ENCODE results near the gene SLC5A12. TPM values are rescaled to one million over a fixed set of nuclear protein-coding genes. Genes with fewer than 3 reads are reported as not detected.

The SLC5A12 gene
- total RNA-seq, 1 experiment from 2014 or later, result 0.82 TPM

DNA sequence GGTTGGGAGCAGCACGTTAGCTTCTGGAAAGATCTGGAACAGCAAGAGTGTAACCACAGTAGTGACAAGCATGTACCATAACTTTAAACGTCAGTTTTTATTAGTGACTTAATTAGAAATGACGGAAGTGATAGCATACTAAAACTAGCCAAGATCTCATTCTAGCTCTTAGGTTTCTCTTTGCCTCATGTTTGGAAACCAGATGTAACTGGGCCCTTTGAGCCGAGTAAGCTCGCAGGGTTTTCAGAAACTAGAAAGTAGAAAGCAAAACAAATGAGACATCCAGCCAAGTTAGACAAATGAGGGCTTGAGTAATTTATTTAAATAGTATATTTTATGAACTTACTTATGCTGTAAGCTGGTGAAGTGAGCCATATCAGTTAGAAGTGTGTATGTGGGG lies 40.2 kb upstream of the SLC5A12 start:
- Histone ChIP-seq H3K4me3 (ENCODE audit: low read depth, low read length) (no peak overlapping the region), H3K4me1 (no peaks in the 10 kb centered on the region), H3K9me3 (no peaks in the 10 kb centered on the region), H3K36me3 (ENCODE audit: control insufficient read depth, insufficient read depth, low read length) (no peaks in the 10 kb centered on the region), H3K27me3 (replicated peaks; ENCODE audit: control insufficient read depth, insufficient read depth, low read length) (no peaks in the 10 kb centered on the region)
- H3K9me3 Mint-ChIP-seq (ENCODE audit: unreplicated experiment), result no peaks in the 10 kb centered on the region
- no peak overlapping the region for H3K4me3 Mint-ChIP-seq (ENCODE audit: unreplicated experiment)
- H3K27ac Mint-ChIP-seq (ENCODE audit: unreplicated experiment), result no peak overlapping the region
- H3K36me3 Mint-ChIP-seq (ENCODE audit: insufficient read depth, unreplicated experiment), result no peaks in the 10 kb centered on the region
- CTCF ChIA-PET, result no interaction called here
- no peaks in the 10 kb centered on the region for H3K27me3 Mint-ChIP-seq (ENCODE audit: insufficient read depth, unreplicated experiment)
- no peaks in the 10 kb centered on the region for H3K4me1 Mint-ChIP-seq (ENCODE audit: low read depth, unreplicated experiment)
- no TSS peak for BruUV-seq (replicated peaks)
- TF ChIP-seq, protein P1, sequence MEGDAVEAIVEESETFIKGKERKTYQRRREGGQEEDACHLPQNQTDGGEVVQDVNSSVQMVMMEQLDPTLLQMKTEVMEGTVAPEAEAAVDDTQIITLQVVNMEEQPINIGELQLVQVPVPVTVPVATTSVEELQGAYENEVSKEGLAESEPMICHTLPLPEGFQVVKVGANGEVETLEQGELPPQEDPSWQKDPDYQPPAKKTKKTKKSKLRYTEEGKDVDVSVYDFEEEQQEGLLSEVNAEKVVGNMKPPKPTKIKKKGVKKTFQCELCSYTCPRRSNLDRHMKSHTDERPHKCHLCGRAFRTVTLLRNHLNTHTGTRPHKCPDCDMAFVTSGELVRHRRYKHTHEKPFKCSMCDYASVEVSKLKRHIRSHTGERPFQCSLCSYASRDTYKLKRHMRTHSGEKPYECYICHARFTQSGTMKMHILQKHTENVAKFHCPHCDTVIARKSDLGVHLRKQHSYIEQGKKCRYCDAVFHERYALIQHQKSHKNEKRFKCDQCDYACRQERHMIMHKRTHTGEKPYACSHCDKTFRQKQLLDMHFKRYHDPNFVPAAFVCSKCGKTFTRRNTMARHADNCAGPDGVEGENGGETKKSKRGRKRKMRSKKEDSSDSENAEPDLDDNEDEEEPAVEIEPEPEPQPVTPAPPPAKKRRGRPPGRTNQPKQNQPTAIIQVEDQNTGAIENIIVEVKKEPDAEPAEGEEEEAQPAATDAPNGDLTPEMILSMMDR (IDR thresholded peaks at IDR 0.05; ENCODE audit: insufficient read depth in 1 of 2, low read depth in 1 of 2, low read length in 1 of 2, severe bottlenecking in 1 of 2, unreplicated experiment in 1 of 2), result no peak
- no peak for DNase-seq
- POLR2A ChIA-PET, result no interaction called here
- intact Hi-C loops (cut with micrococcal nuclease; ENCODE audit: unreplicated experiment), result no loop called here

DNA sequence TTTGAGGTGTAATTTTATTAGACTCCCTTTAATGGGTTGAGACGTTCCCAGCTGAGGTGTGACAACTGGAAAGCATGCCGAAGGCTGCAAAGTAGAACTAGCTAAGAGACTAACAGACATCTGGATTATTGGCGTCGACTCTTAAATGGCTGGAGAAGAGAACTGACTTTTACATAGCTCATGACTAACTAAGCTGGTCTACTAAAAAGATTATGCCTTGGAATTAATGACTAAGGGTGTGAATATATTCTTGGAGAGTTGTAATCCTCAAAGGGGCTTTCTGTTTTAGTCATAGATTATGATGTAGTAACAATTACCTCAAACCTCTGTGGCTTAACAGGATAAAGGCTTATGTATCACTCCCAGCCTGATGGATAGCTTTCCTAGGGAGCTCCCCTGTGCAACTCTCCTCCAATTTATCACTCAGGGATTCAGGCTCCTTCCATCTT lies 39.5 kb upstream of the SLC5A12 start:
- intact Hi-C loops (cut with micrococcal nuclease; ENCODE audit: unreplicated experiment), result no loop called here
- H3K4me3 ChIP-seq (ENCODE audit: low read depth, low read length), result no peak overlapping the region
- no peaks in the 10 kb centered on the region for H3K4me1 ChIP-seq
- no peaks in the 10 kb centered on the region for H3K9me3 ChIP-seq
- no TSS peak for BruUV-seq (replicated peaks)
- DNase-seq, result no peak
- ChIA-PET POLR2A (no interaction called here), CTCF (no interaction called here)
- H3K4me3 Mint-ChIP-seq (ENCODE audit: unreplicated experiment), result no peak overlapping the region
- TF ChIP-seq, protein P1 (IDR thresholded peaks at IDR 0.05; ENCODE audit: insufficient read depth in 1 of 2, low read depth in 1 of 2, low read length in 1 of 2, severe bottlenecking in 1 of 2, unreplicated experiment in 1 of 2), result no peak
- no peaks in the 10 kb centered on the region for H3K36me3 Mint-ChIP-seq (ENCODE audit: insufficient read depth, unreplicated experiment)
- no peaks in the 10 kb centered on the region for H3K27me3 ChIP-seq (replicated peaks; ENCODE audit: control insufficient read depth, insufficient read depth, low read length)
- H3K4me1 Mint-ChIP-seq (ENCODE audit: low read depth, unreplicated experiment), result no peaks in the 10 kb centered on the region
- H3K36me3 ChIP-seq (ENCODE audit: control insufficient read depth, insufficient read depth, low read length), result no peaks in the 10 kb centered on the region
- H3K27ac Mint-ChIP-seq (ENCODE audit: unreplicated experiment), result no peak overlapping the region
- no peaks in the 10 kb centered on the region for H3K9me3 Mint-ChIP-seq (ENCODE audit: unreplicated experiment)
- no peaks in the 10 kb centered on the region for H3K27me3 Mint-ChIP-seq (ENCODE audit: insufficient read depth, unreplicated experiment)

GRCh38 chr11:26757995-26758394 lies 36.1 kb upstream of the SLC5A12 start:
- POLR2A ChIA-PET, result no interaction called here
- Mint-ChIP-seq H3K4me1 (ENCODE audit: low read depth, unreplicated experiment) (no peaks in the 10 kb centered on the region), H3K9me3 (ENCODE audit: unreplicated experiment) (no peaks in the 10 kb centered on the region), H3K27ac (ENCODE audit: unreplicated experiment) (no peak overlapping the region), H3K27me3 (ENCODE audit: insufficient read depth, unreplicated experiment) (peaks cover 2% of the 10 kb centered on the region), H3K36me3 (ENCODE audit: insufficient read depth, unreplicated experiment) (no peaks in the 10 kb centered on the region), H3K4me3 (ENCODE audit: unreplicated experiment) (no peak overlapping the region)
- Histone ChIP-seq H3K4me3 (ENCODE audit: low read depth, low read length) (no peak overlapping the region), H3K36me3 (ENCODE audit: control insufficient read depth, insufficient read depth, low read length) (no peaks in the 10 kb centered on the region), H3K27me3 (replicated peaks; ENCODE audit: control insufficient read depth, insufficient read depth, low read length) (no peaks in the 10 kb centered on the region), H3K4me1 (no peaks in the 10 kb centered on the region), H3K9me3 (no peaks in the 10 kb centered on the region)
- no peak for DNase-seq
- BruUV-seq (replicated peaks), result no TSS peak
- TF ChIP-seq, protein P1 (IDR thresholded peaks at IDR 0.05; ENCODE audit: insufficient read depth in 1 of 2, low read depth in 1 of 2, low read length in 1 of 2, severe bottlenecking in 1 of 2, unreplicated experiment in 1 of 2), result no peak
- CTCF ChIA-PET, result interaction anchor here (1.1 kb wide), 1 partner anchor 401 kb away, joined by 3 read pairs; no protein-coding TSS in a partner anchor
- intact Hi-C loops (cut with micrococcal nuclease; ENCODE audit: unreplicated experiment), result no loop called here
